GM21515 (cell line): ENCODE measurements around the gene KAT6B.
A peak's percentile ranks its signal among the peaks of the same experiment; 100 is the strongest.

Experiments used
- ATAC-seq: cut with Tn5 transposase; IDR thresholded peaks from one replicate; pipeline ENCODE4 v1.9.1; 2021; ENCODE audit not compliant: unreplicated experiment

Gene KAT6B

GRCh38 chr10:74977913-74978847 is 151.8 kb downstream of the KAT6B start:
- peak; percentile 74 for ATAC-seq

GRCh38 chr10:74981831-74982633 is 155.6 kb downstream of the KAT6B start:
- ATAC-seq: no peak

GRCh38 chr10:74982634-74982982 is 156.2 kb downstream of the KAT6B start:
- no peak for ATAC-seq

- no peak for ATAC-seq
Observed at GRCh38 chr10:74983383-74983782, 157.0 kb downstream of the KAT6B start.

- no peak for ATAC-seq
Observed at GRCh38 chr10:74987339-74988053, 161.1 kb downstream of the KAT6B start.

GRCh38 chr10:74988054-74988775 is 161.8 kb downstream of the KAT6B start:
- ATAC-seq: no peak

- ATAC-seq: no peak
Observed at GRCh38 chr10:74988832-74989561, 162.6 kb downstream of the KAT6B start.

GRCh38 chr10:74991435-74991834 is 165.0 kb downstream of the KAT6B start:
- no peak for ATAC-seq

GRCh38 chr10:74992068-74992467 is 165.7 kb downstream of the KAT6B start:
- no peak for ATAC-seq

- no peak for ATAC-seq
Observed at GRCh38 chr10:74993649-74994048, 167.2 kb downstream of the KAT6B start.

- ATAC-seq: no peak
Observed at GRCh38 chr10:74994854-74995253, 168.5 kb downstream of the KAT6B start.

- ATAC-seq: no peak
Observed at GRCh38 chr10:74995806-74996205, 169.4 kb downstream of the KAT6B start.

- no peak for ATAC-seq
Observed at GRCh38 chr10:74997163-74997562, 170.8 kb downstream of the KAT6B start.

GRCh38 chr10:75000748-75001321 is 174.4 kb downstream of the KAT6B start:
- peak; percentile 86 for ATAC-seq

GRCh38 chr10:75001715-75002350 is 175.4 kb downstream of the KAT6B start:
- ATAC-seq: no peak

- no peak for ATAC-seq
Observed at GRCh38 chr10:75002351-75002725, 175.9 kb downstream of the KAT6B start.

- no peak for ATAC-seq
Observed at GRCh38 chr10:75002967-75003594, 176.7 kb downstream of the KAT6B start.

GRCh38 chr10:75003891-75004290 is 177.5 kb downstream of the KAT6B start:
- no peak for ATAC-seq

- no peak for ATAC-seq
Observed at GRCh38 chr10:75007646-75008045, 181.2 kb downstream of the KAT6B start.
